Eye (tissue), 1 donor: ENCODE results near the gene RGS16.
A peak's percentile ranks its signal among the peaks of the same experiment; 100 is the strongest.

Source experiments
- DNase-seq: peaks from one replicate; pipeline ENCODE4 v3.0.0-alpha.2; 2015

RGS16 gene

DNA sequence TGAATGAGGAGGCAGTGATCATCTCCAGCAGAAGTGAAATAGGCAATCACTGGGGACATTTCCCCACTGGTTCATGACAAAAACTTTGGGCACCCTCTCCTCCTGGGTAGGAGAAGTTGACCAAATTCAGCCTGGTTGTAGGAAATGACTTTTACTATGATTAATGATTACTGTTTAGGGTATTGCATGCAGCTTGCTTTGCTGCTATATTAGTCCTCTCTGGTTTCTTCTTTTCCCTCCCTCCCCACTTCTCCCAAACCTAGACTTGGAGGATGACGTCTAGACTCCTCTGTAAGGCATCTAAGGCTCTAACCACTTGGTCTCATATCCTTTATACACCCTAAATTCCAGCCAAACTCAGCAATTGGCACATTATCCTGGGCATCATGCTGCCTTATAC is 3.4 kb upstream of the RGS16 start:
- DNase-seq: no peak

DNA sequence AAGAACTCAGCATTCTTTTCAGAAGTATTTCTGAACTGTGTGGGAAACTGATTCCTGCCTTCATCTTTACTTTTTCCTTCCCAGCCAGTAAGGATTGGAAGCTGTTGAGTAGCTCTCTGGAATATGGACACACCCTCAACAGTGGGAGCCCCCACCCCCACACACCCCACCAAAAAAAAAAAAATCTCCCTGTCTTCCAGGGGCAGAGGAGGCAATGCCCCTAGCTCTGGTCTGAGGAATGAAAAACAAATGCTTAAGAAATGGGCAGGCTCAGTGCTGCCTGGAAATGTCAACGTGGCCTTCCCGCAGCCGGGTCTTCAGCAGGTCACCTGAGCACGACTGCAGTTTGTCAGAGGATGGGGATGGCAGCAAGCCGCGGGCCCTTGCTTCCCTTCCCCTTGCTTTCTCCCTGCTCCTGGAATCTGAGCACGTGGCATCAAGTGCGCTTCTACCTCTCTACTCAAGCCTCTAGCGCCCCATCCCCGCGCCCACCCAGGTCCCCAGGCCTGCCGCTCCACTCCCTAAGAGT is 479 bp downstream of the RGS16 start:
- DNase-seq: peak; percentile 22

DNA sequence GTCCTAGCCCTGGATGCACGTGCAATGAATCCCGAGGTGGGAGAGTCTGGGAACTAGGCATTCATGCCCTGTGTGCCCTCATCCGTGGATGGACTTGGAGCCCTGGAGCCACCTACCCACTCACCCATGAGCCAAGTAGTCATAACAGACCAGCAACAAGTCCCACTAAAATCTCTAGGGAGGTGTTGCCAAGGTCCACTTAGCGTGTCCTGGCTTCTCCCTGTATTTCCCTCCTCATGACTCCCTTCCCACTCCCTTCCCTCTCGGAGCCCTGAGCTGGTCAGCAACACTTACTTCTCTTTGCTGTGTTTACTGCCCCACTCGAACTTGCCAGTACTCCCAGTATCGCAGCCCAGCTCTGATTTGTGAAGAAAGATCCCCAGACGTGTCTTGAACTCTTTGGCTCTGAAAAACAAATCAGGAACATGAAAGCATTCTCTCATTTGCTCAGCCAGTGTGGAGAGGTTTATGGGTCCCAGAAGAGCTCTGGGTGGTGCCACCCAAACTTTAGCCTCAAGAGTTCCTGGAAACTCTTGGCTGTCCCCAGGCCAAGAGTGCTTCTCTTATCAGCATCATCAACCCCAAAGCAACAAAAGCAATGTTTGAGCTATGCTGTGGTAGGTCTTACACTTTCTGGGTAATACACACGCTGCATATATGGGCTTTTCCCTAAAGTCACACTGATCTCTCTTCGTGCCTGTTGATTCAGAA is 1.1 kb downstream of the RGS16 start:
- DNase-seq: peak; percentile 24

DNA sequence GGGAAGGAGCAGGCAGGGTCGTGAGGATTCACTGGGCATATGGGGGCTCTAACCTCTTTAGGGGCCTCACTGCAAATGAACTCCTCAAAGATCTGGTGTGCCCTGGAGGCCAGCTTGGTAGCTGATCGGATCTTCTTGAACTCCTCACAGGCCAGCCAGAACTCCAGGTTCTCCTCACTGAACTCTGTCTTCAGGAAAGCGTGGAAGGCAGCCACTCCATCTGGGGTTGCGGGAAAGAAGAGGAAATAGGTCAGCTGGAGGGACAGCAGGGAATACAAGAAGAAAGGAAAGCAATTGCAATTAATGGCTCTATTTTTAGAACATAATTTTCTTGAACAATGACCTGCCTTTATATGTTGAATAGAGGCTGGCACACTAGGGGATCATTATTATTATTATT is 2.3 kb downstream of the RGS16 start:
- DNase-seq: peak; percentile 63

DNA sequence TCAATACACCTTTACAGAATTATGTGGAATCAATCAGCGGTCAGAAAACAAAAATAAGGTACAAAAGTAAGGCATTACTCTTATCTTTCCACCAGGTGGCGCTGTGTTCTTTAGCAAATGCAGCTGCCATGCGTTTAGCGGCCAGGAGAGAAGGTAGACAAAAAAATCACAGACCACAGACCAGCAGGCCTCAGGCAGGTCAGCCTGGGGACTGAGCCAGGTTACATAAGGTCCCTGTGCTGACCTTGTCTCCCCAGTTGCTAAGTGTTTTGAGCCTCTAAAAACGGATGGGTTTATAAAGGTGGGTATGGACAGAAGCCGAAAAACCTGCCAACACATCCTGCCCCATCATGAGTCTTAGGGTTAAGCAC is 2.8 kb downstream of the RGS16 start:
- DNase-seq: peak; percentile 94

DNA sequence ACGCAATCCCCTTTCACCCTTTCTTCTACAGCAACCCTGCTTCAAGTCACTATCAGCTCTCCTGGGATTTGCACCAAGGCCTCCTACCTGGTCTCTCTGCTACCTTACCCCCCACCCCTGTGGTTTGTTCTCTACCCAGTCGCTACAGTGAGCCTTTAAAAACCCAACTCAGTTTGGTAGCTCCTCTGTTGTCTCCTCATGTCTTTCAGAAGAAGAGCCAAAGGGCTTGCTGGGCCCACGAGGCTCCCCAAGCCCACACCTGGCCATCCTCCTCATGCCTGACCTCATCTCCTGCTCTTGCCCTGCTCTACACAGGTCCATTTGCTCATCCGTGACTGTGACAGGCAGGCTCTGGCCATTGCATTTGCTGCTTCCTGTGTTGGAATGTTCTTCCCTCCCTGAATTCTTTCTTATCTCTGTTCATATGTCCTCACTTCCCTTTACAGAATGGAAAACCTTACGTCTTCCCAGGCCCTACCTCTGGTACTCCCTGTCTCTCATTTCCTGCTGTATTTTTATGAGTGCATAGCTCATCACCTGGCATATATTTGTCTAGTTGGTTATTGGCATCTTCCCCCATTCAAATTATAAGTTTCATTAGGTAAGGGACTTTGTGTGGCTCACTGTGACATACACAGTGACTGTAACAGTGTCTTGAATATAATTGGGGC is 3.3 kb downstream of the RGS16 start:
- DNase-seq: no peak

DNA sequence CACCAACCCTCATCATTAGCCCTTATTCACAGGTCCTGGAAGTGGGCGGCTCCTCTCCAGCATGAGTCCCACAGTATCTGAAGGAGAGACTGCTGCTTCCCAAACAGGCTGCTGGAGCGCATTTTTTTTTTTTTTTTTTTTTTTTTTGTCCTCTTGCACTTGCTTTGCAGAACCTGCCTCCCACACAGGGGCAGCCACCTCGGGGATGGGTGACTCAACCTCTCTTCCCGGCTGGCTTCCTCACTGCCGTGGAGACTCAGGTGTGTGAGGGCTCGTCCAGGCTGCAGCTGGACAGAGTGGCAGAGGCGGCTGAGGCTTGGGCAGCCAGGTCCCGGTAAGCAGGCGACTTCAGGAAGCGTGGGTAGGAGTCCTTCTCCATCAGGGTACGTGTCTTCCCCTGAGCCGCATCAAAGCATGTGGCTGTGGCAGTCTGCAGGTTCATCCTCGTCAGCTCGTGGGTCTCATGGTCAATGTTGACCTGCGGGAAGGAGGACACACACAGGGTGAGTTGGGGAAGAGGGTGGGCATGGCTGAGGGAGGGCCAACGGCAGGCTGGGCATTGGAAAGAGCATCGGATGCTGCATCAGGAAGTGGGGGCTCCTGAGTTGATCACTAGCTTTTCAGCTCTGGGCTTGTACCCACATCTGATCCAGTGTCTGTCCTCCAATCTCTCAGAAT is 4.0 kb downstream of the RGS16 start:
- DNase-seq: no peak

DNA sequence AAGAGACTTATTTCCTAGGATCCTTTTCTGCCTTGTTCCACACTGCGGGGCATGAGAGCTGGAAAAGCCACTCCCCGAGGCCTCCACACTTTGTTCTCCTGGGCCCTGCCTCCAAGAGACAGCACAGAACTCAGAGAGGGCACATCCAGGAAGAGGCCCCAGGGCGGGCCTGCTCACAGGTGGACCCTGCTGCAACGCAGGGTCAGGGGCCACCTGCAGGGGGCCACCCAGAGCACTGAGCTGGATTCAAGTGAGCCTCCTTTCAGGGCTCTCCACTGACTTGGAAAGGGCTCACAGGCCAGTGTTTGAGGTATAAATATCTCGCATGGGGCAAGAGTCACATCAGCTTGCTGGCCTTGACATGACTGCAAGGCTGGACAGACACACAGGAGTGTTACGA is 4.8 kb downstream of the RGS16 start:
- no peak for DNase-seq

DNA sequence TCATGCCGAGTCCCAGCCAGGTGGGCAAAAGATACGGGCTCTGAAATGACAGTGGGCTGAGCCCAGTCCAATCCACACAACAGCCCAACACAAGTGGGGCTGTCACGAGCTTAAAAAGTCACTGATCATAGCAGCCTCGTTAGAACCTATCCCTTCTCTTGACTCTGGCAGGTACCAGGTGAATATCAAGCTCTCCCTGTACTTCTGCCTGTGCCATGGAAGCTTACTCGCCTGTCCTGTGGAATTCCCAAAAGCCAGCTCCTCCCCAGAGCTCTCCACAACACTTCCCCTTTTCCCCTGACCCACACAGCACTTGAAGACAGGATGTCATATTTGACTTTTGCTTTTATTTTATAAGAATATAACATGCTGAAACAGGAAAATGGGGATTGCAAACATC is 5.9 kb downstream of the RGS16 start:
- no peak for DNase-seq

DNA sequence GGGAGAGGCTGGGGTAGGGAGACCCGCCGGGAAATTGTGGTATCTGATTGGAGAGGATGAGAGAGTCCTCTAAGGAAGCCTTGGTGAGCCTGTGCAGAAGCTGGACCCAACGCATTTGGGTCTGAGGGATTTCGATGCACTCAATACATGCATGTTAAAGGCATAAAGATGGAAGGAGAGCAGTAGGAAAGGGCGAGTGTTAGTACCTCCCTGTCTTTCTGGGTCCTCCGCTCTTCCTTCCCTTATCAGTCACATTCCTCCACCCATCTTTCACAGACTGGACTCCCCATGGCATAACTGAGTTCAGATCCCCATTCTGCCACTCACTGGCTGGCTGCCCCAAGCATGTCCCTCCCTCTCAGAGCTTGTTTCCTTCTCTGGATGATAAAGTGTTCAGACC is 7.3 kb downstream of the RGS16 start:
- DNase-seq: no peak

DNA sequence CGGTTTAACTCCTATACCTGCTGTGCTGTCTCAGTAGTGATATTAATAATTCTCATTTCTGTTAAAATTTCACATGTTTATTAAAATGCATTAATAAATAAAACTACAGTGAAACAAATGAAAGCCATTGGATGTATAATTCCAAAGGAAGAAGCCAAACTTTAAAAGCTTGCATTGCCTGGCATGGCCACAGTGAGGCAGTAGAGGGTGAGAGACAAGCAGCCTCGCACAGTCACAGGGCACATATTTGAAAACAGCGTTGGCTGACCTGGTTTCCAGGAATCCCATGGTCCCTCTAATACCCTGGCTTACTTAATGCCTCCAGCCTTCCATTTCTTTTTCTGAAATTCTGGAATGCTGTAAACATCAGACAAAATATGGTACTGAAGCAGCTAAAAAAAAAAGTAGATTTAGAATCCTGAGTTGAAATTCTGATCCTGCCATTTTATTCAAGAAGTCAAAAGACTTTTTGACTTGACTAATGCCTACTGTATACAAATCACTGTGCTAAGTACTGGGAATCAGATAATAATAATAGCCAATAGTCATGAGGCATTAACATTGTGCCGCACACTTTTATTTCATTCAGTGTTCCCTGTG is 8.4 kb downstream of the RGS16 start:
- peak; percentile 89 for DNase-seq

DNA sequence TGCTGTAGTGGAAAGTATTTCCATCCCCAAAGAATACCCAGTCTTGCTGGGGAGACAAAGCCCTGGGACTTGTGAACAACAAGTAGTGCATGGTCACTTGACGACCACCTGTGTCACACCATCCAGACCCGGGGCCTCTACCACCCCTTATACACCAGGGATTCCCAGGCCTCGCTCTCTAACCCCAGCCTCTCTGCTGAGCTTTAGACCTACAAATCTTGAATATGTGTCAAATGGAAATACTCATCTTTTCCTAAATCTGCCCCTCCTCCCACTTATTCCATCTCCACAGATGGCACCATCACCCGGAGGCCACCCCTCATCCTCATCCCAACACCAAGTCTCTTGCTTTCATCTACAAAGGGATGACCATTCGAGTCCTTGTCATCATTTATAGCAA is 14.3 kb downstream of the RGS16 start:
- no peak for DNase-seq

DNA sequence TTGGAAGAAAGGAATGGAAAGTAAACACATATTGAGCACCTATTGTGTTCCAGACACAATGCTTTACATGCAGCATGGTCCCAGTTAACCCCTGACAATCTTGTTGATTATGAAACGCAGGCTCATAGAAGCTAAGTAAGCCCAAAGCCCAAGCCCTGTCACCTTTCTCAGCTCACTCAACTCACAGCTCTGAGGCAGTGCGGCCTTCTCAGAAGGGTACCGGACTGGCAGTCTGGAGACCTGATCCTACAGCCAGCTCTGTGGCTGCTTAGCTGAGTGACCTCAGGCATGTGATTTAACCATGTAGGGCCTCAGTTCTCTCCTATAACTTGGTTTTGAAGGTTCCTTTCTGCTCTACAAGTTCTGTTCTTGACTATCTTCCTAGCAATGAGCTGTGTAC is 14.7 kb downstream of the RGS16 start:
- no peak for DNase-seq

DNA sequence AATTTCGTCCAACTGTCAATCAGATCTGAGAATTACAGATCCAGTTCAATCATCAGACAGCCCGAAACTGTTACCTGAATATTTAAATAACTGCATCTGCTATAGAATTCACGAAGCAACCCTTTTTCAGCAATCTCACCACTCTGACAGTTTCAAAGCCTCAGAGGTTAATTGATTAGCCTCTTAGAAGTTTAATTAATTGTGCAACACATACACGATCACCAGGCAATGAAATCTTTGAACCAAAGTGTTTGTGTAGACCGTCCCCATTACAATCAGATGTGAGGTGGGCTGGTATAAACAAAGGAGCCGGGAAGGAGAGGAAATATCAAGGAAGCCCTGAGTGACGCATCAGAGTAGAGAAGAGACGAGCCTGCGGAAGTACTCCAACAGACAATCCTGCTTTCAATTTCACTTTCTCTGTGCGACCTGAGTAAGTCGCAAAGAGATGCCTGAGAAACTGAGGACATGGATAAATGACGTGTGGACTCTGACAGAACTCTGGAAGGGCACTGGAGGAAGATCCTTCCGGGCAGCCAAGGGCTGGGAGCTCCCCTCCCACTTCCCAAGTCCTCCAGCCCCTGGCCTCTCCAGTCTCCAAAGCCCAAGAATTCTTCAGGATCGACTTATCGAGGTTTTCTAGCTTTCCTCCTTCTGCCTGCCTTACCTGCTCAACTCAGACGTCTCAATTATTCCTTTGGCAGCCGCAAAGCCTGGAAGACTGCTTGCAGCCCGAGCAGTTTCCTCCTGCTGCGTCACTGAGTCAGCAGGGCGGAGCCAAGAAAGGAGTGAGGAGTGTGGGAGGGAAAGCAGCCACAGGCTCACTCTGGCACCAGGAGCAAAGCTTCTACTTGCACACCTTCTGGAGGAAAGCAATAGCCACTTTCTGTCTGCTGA is 15.4 kb downstream of the RGS16 start, which contains the start of gene RNASEL:
Gene RNASEL (minus strand): TSS at position 757 of the 897 bp plus-strand sequence. CDS start 2,450 bp downstream, outside the sequence.
- DNase-seq: peak; percentile 90

DNA sequence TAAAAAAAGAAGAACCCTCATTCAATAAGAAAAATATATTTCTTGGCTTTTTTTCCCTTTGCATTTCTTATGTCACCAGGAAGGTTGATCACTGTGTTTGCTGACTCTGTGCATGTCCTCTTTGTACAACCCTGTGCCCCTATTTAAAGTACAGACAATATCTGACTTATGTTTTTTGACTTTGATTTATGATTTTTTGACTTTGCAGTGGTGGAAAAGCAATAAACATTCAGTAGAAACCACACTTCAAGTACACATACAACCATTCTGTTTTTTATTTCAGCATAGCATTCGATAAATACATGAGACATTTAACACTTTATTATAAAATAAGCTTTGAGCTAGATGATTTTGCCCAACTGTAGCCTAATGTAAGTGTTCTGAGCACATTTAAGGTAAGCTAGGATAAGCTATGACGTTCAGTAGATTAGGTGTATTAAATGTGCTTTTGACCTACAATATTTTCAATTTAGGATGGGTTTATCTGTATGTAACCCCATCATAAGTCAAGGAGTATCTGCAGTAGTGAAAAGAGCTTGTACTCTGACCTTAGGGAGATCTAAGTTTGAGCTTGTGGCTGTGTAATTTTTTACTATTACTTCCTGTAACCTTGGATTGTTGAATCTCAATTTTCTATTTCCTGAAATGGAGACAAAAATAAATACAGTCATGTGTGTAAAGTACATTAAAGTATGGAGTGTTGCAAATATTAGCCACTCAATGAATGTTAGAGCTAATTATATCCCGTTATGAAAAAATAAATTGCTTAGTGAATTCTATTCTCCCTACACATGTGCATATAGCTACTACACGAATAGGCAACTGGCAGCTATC is 16.3 kb downstream of the RGS16 start:
- DNase-seq: no peak

DNA sequence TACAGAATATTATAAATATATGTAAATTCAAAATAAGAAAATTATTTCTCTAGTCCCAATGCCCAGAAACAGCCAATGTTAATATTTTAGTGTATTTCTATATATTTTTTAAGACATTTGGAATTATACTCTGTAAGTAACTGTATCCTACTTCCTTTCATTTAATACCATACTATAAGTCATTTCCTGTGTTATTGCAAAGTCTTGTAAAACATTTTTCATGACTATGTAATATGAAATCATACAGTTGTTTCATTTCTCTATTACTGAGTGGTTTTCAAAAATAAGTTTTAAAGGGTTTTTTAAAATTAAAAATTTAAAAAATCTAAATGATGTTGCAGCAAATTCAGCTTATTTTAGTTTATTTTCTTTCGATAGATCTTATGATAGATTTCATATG is 17.1 kb downstream of the RGS16 start:
- no peak for DNase-seq

DNA sequence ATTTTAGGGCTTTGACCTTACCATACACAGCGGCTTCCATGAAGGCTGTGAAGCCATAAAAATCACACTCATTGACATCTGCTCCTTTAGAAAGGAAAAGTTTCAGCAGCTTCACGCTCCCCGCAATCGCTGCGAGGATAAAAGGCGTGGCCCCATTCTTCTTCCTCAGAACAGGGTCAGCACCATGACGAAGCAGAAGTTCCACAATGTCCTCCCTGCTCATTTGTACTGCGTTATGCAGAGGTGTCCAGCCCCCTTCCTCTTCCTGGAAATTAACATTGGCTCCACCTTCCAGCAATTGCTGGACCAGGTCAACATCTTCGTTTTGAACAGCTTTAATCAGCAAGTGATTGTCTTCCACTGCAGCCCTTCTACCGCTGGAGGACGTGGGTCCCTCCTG is 17.8 kb downstream of the RGS16 start:
- DNase-seq: no peak

DNA sequence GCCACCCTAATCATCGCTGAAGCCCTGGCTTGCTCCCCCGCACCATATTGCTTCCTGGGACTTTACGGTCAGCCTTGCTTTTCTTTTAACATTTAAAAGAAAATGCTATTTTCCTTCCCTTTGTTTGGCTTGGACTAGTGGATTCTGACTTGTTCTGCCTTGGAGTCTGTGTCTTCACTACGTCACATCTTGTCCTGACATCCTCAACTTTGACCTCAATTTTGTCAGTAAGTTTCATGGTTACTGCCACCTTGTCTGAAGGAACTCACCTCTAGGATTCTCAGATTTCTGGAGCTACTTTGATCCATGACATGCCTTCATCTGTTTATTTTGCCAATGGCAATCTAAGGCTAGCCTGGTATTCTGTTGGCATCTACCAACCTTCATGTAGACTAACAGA is 19.4 kb downstream of the RGS16 start:
- DNase-seq: no peak

DNA sequence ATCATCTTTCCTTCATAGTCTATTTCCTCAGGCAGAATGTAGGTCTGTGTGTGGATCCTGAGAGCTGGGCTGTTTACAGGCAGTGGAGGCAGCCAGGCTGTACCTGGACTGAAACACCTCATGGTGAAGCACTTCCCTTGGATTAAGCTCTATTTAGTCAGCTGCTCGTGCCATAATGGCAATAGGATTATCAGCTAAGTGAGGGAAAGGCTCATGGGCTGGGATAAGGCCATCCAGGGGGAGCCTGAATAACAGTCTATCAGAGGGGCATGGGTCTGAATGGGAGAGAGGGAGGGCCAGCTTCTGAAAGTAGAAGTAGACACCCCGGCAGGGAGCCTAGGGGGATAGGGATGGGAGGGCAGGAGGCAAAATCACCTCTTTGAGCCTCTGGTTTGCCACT is 23.5 kb downstream of the RGS16 start:
- DNase-seq: no peak

DNA sequence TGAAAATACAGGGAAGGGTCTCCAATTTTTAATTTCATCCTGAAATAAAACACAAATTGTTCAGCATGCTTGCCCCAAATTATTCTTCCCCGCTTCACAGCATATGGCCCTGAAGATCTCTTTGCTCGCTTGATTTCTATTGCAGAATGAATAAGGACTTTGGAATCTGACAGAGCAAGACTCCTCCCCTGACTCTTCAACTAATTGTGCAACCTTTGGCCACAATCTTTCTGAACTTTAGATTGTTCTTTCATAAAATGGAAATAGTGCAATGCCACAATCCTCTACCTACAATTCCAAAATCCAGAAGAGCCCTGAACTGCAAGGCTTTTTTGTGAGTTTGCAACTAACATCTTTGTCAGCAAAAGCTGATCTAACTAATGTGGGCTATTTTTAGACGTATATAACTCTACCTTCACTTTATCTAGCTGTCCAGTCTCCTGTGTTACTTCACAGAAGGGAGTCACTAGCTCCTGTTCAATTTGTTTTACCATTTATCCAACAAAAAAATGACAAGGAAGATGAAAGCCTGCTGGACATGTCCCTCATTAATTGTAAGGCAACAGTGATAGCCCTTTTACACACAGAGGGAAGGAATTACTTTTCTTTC is 28.5 kb downstream of the RGS16 start:
- DNase-seq: no peak

DNA sequence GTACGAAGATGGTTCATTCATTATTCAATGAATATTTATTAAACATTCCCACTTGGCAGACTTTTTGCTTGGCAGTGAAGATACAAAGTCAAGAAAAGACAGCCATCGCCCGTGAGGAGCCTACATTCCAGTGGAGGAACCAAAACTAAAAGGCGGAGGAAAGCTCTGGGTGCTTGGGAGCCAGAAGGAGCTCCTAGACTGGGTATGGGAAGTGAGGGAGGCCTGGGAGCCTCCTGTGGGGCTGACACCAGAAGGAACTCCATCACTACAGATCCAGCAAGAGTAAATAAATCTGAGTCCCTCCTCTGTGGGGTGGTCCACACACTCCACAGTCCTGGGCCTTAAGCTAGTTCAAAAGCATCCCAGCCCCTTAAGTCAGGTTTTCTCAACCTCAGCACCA is 30.0 kb downstream of the RGS16 start:
- no peak for DNase-seq
